ENCODE data around the gene PSME4. TPM values are rescaled to one million over a fixed set of nuclear protein-coding genes. Genes with fewer than 3 reads are reported as not detected.

The PSME4 gene
- total and polyA plus RNA-seq, 3 donors from 2014 or later, result 104 to 144 (median 142) TPM

- Histone ChIP-seq H3K27ac (no peak overlapping the region), H3K27me3 (no peaks in the 10 kb centered on the region), H3K4me1 (no peaks in the 10 kb centered on the region), H3K9me3 (no peaks in the 10 kb centered on the region), H3K36me3 (ENCODE audit: low read depth, missing control alignments) (no peaks in the 10 kb centered on the region), H3K4me3 (no peak overlapping the region)
- no peak for DNase-seq
- 77 to 100% methylated on average over 4 of the region's 4 CpGs for WGBS, 2 donors
- intact Hi-C loops (cut with DNase I; ENCODE audit: low total_unique reads), result no loop called here
- no peak for TF ChIP-seq POLR2A (IDR thresholded peaks at IDR 0.05)
- TF ChIP-seq, protein P1, sequence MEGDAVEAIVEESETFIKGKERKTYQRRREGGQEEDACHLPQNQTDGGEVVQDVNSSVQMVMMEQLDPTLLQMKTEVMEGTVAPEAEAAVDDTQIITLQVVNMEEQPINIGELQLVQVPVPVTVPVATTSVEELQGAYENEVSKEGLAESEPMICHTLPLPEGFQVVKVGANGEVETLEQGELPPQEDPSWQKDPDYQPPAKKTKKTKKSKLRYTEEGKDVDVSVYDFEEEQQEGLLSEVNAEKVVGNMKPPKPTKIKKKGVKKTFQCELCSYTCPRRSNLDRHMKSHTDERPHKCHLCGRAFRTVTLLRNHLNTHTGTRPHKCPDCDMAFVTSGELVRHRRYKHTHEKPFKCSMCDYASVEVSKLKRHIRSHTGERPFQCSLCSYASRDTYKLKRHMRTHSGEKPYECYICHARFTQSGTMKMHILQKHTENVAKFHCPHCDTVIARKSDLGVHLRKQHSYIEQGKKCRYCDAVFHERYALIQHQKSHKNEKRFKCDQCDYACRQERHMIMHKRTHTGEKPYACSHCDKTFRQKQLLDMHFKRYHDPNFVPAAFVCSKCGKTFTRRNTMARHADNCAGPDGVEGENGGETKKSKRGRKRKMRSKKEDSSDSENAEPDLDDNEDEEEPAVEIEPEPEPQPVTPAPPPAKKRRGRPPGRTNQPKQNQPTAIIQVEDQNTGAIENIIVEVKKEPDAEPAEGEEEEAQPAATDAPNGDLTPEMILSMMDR (IDR thresholded peaks at IDR 0.05), result no peak
Observed at GRCh38 chr2:53952519-53952918, 18.3 kb downstream of the PSME4 start.

DNA sequence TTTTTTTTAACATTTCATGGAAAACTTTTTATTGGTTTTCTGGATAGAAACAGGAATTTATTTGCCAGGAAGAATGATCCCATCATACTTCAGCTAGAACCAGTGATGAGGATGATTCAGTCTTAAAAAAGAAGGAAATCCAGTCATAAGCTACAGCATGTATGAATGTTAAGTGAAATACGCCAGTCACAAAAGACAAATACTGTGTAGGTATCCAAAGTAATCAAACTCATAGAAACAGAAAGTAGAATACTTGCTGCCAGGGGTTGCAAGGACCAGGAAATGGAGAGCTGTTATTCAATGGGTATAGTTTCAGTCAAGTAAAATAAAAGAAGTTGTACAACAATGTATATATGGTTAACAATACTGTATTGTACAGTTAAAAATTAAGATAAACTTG, 21.3 kb downstream of the PSME4 start:
- intact Hi-C loops (cut with DNase I; ENCODE audit: low total_unique reads), result no loop called here
- TF ChIP-seq POLR2A (IDR thresholded peaks at IDR 0.05), result no peak
- TF ChIP-seq, protein P1 (IDR thresholded peaks at IDR 0.05), result no peak
- WGBS, 2 donors, result 90 to 93% methylated on average over 1 of the region's 1 CpG
- no peaks in the 10 kb centered on the region for H3K27me3 ChIP-seq
- no peak overlapping the region for H3K4me3 ChIP-seq
- H3K9me3 ChIP-seq, result no peaks in the 10 kb centered on the region
- no peaks in the 10 kb centered on the region for H3K4me1 ChIP-seq
- no peaks in the 10 kb centered on the region for H3K36me3 ChIP-seq (ENCODE audit: low read depth, missing control alignments)
- DNase-seq, result no peak
- no peak overlapping the region for H3K27ac ChIP-seq

DNA sequence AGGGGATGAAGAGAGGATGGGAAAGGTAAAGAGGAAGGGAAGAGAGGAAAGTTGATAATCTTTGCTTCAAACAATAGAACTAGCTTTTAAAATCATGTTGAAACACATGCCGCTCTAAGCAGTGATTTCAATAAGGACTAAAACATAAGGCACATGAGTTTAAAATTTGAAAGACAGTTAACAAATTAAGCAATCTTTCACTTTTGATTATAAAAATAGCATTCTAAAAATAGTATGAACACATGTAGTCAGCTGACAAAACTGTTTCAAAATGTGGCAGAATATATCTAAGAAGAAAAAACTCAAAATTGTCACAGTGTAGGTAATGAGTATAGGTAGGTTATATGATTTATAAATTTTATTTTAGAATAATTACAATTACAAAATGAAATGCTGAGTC, 25.3 kb downstream of the PSME4 start:
- peak overlapping the region in 1 of 2 donors; percentile 21 for H3K27ac ChIP-seq
- intact Hi-C loops (cut with DNase I; ENCODE audit: low total_unique reads), result no loop called here
- H3K4me3 ChIP-seq, result no peak overlapping the region
- TF ChIP-seq, protein P1 (IDR thresholded peaks at IDR 0.05), result no peak
- TF ChIP-seq POLR2A (IDR thresholded peaks at IDR 0.05), result no peak
- H3K36me3 ChIP-seq (ENCODE audit: low read depth, missing control alignments), result no peaks in the 10 kb centered on the region
- H3K9me3 ChIP-seq, result no peaks in the 10 kb centered on the region
- H3K4me1 ChIP-seq, result peaks cover 12% of the 10 kb centered on the region
- no peak for DNase-seq
- 89 to 95% methylated on average over 1 of the region's 1 CpG for WGBS, 2 donors
- no peaks in the 10 kb centered on the region for H3K27me3 ChIP-seq

- 95 to 98% methylated on average over 1 of the region's 1 CpG for WGBS, 2 donors
Observed at GRCh38 chr2:53944542-53944941, 26.3 kb downstream of the PSME4 start.

DNA sequence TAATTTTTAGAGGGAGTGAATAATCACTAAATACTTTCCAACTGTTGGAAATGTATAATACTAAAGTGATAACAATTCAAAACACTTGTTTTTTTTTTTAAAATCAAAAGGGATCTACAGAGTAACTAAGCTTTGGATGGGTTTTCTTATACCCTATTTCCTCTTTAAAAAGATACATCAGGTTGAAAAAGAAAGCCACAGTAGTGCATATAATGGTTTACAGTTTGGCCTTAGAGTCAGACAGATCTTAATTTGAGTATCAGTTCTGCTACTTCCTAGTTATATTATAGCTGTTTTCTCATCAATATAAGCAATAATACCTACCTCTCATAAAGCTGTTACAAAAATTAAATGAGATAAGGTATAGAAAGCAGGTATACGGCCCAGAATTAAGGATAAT, 28.5 kb downstream of the PSME4 start:
- Histone ChIP-seq H3K9me3 (no peaks in the 10 kb centered on the region), H3K4me3 (no peak overlapping the region), H3K27ac (no peak overlapping the region), H3K36me3 (ENCODE audit: low read depth, missing control alignments) (no peaks in the 10 kb centered on the region), H3K4me1 (peaks cover 12% of the 10 kb centered on the region), H3K27me3 (no peaks in the 10 kb centered on the region)
- intact Hi-C loops (cut with DNase I; ENCODE audit: low total_unique reads), result no loop called here
- no peak for DNase-seq
- TF ChIP-seq POLR2A (IDR thresholded peaks at IDR 0.05), result no peak
- TF ChIP-seq, protein P1 (IDR thresholded peaks at IDR 0.05), result no peak
- WGBS, 2 donors, result 75 to 87% methylated on average over 1 of the region's 1 CpG

More at GRCh38 chr2:53944542-53944941, 26.3 kb downstream of the PSME4 start:
- intact Hi-C loops (cut with DNase I; ENCODE audit: low total_unique reads), result no loop called here
- H3K36me3 ChIP-seq (ENCODE audit: low read depth, missing control alignments), result no peaks in the 10 kb centered on the region
- no peak for DNase-seq
- no peak for TF ChIP-seq POLR2A (IDR thresholded peaks at IDR 0.05)
- TF ChIP-seq, protein P1 (IDR thresholded peaks at IDR 0.05), result no peak
- H3K27ac ChIP-seq, result no peak overlapping the region
- H3K27me3 ChIP-seq, result no peaks in the 10 kb centered on the region
- peaks cover 12% of the 10 kb centered on the region for H3K4me1 ChIP-seq
- H3K4me3 ChIP-seq, result no peak overlapping the region
- no peaks in the 10 kb centered on the region for H3K9me3 ChIP-seq

Measured in testis (tissue), 3 donors.